Left renal cortex interstitium (tissue), 4 donors: Measurements from ENCODE around the gene BPIFB6. TPM values are rescaled to one million over a fixed set of nuclear protein-coding genes. Genes with fewer than 3 reads are reported as not detected.
"Not testable (repeated sequence)": the region's sequence is repeated elsewhere in the genome, so short reads cannot be mapped to it uniquely, and the experiment has no call there.

Experiments used
- DNase-seq, 4 donors: peaks; one replicate each; pipeline ENCODE4 v3.0.0-alpha.2; 2013; ENCODE audit warnings: low read depth in 4 of 4, low spot score in 2 of 4, missing footprints in 1 of 4
- polyA plus RNA-seq, 4 donors: library from polyadenylated mRNA; unstranded; fragments of 120-200 nt; gene quantifications; one replicate each; pipeline ENCODE4 v1.2.1, GENCODE V29; 2013; ENCODE audit not compliant: insufficient read length in 4 of 4

The BPIFB6 gene
- polyA plus RNA-seq, 4 donors, result not detected

- DNase-seq, result no peak
Observed at GRCh38 chr20:33027769-33028751, 3.4 kb upstream of the BPIFB6 start.

- no peak for DNase-seq
Observed at GRCh38 chr20:33028875-33029274, 2.6 kb upstream of the BPIFB6 start.

GRCh38 chr20:33030076-33030475, 1.4 kb upstream of the BPIFB6 start:
- no peak for DNase-seq

GRCh38 chr20:33030569-33030968, 879 bp upstream of the BPIFB6 start:
- no peak for DNase-seq

GRCh38 chr20:33032555-33032954, 1.1 kb downstream of the BPIFB6 start:
- DNase-seq, result no peak

- no peak for DNase-seq
Observed at GRCh38 chr20:33033381-33033780, 1.9 kb downstream of the BPIFB6 start.

GRCh38 chr20:33034115-33034514, 2.7 kb downstream of the BPIFB6 start:
- no peak for DNase-seq

- no peak for DNase-seq
Observed at GRCh38 chr20:33034901-33035492, 3.5 kb downstream of the BPIFB6 start.

GRCh38 chr20:33037456-33037855, 6.0 kb downstream of the BPIFB6 start:
- DNase-seq, result no peak

GRCh38 chr20:33038243-33038642, 6.8 kb downstream of the BPIFB6 start:
- DNase-seq, result no peak

- no peak for DNase-seq
Observed at GRCh38 chr20:33042430-33042829, 11.0 kb downstream of the BPIFB6 start.

GRCh38 chr20:33042983-33043730, 11.7 kb downstream of the BPIFB6 start:
- no peak for DNase-seq

- DNase-seq, result no peak
Observed at GRCh38 chr20:33043731-33044181, 12.3 kb downstream of the BPIFB6 start.

- DNase-seq, result not testable (repeated sequence)
Observed at GRCh38 chr20:33045129-33045721, 13.8 kb downstream of the BPIFB6 start.

- no peak for DNase-seq
Observed at GRCh38 chr20:33046412-33046811, 15.0 kb downstream of the BPIFB6 start.

- no peak for DNase-seq
Observed at GRCh38 chr20:33051333-33051732, 19.9 kb downstream of the BPIFB6 start.

- DNase-seq, result no peak
Observed at GRCh38 chr20:33053291-33054106, 22.1 kb downstream of the BPIFB6 start, which contains the start of gene BPIFB3. BPIFB3 (plus strand) TSS chr20:33053903; CDS start chr20:33055436, 1,533 bp downstream.

GRCh38 chr20:33054381-33054780, 22.9 kb downstream of the BPIFB6 start:
- DNase-seq, result no peak

- no peak for DNase-seq
Observed at GRCh38 chr20:33054791-33055190, 23.3 kb downstream of the BPIFB6 start.

GRCh38 chr20:33059136-33059535, 27.7 kb downstream of the BPIFB6 start:
- DNase-seq, result no peak
